GM19239 (cell line): ENCODE results near the gene SCTR.
A peak's percentile ranks its signal among the peaks of the same experiment; 100 is the strongest.

Experiments
- DNase-seq: peaks from one replicate; pipeline ENCODE4 v3.0.0; 2011; ENCODE audit warnings: low spot score; ENCODE audit not compliant: insufficient read length
- FAIRE-seq: peaks from 2 replicates; lab custom pipeline; 2011; peaks lifted over from hg19 to GRCh38; lab: Jason Lieb, UNC

Gene SCTR

DNA sequence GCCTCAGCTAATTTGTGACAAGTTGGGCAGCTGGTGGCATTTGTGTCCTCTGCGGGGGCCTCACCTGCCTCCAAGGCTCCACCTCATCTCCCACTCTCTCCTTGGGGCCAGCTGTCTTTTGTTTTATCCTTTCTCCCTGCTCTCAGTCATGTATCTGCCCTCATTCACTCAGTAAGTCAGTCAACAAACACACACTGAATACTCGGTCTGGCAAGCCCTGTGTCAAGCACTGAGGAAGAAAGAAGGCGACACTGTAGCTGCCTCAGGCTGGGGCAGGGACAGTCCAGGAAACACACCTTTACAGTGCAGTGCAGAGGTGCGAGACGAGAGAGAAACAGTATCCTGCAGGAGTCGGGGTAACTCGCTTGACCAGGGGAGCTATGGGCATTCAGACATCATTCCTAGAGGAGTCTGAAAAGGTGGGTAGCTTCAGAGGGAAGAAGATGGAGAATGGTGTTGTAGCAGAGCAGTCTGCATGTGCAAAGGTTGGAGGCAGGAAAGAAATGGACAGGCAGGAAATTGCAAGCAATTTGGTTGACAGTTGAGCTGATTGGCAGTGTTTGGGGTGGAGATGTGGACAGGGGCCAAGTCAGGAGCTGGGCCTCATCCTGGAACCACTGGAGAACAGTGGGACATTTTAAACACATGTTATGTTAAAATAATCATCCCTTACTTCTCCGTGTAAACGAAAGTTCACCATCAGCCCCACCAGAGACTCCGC is 34.9 kb downstream of the SCTR start:
- no peak for FAIRE-seq
- no peak for DNase-seq

DNA sequence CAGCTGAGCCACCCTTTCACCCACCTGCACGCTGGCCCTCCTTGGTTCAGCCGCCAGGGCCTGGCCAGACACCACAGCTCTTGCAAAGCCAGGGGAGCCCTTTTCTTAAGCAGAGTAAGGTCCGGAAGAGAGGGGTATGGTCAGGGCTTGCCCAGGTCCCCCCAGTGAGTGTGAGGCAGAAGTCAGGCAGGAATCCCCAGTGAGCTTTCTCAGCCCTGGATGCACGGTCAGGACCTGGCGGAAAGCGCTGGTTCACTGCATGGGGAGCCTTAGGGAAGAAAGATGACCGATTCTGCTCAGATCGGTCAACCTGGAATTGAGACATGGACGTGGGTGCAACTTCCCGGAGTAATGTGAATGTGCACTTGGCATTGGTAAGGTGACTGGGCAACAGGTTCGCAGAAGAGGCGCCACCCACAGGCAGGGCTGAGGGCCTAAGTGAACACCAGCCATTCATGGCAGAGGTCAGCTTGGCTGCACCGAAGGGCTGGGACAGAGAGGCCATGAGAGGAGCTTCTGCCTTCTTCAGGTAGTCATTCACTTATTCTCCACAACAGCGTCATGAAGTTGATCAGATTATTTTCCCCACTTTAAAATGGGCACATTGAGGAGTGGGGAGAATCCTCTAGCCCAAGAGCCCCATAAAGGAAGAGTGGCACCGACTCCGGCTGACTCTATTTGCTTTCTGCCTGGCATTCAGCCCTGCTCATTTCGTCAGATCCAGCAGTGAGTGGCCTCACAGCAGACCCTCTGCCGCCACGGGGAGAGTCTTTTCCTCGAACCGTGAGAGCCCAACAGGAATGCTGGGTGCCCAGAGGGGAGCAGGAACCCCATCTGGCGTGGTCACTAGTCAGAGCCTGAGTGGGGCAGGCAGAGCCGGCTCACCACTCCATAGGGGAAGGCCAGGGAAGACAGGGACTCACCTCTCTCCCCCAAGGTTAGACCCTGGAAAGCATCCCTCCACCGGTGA is 35.8 kb downstream of the SCTR start:
- no peak for DNase-seq
- no peak for FAIRE-seq

GRCh38 chr2:119487434-119488244 is 36.6 kb downstream of the SCTR start:
- FAIRE-seq (peak; percentile 94), DNase-seq (peak; percentile 62)

DNA sequence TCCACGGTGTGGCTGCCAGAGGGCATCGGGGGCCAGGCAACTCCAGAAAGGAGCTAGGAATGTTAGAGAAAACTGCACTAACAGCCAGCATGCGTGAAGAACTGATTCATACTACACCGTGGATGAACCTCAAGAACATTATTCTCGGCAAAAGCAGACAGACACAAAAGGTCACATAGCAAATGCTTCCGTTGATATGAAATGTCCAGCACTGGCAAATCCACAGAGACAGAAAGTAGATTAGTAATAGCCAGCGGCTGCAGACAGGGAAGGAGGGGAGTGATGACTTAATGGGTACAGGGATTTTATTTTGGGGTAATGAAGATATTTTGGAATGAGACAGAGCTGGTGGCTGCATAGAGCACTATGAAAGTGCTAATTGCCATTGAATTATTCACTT is 37.4 kb downstream of the SCTR start:
- no peak for FAIRE-seq
- no peak for DNase-seq

GRCh38 chr2:119486196-119486827 is 38.0 kb downstream of the SCTR start:
- DNase-seq: no peak
- FAIRE-seq: no peak

DNA sequence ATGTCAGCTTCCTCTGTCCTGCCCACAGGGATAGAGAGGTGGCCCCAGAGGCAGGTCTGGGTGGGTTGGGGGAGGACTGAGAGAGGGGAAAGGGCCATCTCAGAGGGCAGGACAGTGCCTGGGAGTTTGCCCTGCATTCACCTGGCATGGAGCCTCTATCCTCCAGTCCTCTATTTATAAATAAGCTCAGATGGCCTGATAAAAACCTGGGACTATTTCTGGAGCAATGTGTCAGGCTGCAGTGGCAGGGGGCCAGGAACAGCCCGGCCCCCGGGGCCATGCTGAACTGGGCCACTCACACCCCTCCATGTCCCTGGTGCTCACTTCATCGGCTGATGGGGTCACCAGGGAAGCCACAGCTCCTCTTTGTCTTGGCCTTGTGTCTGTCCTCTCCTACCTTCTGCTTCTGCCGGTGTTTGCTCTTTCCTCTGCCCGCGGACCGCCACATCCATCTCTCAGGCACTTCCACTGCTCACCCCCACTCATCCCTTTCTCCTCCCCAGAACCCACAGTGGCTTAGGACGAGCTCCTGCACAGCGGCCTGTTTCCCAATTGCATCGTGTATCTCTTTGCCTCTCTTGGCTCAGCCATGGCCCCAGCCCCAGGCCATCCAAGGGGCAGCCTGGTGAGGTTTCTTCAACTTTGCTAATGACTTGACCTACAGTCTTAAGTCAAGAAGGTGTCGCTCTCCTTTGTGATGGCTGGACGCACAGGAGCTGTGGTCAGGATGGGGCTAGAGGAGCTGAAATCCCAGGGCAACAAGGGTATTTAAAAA is 38.8 kb downstream of the SCTR start:
- no peak for FAIRE-seq
- no peak for DNase-seq

- no peak for FAIRE-seq
- DNase-seq: no peak
Observed at GRCh38 chr2:119484834-119485233, 39.4 kb downstream of the SCTR start.

GRCh38 chr2:119483896-119484718 is 40.2 kb downstream of the SCTR start:
- FAIRE-seq (no peak), DNase-seq (no peak)

- DNase-seq: no peak
Observed at GRCh38 chr2:119483395-119483753, 40.9 kb downstream of the SCTR start.

DNA sequence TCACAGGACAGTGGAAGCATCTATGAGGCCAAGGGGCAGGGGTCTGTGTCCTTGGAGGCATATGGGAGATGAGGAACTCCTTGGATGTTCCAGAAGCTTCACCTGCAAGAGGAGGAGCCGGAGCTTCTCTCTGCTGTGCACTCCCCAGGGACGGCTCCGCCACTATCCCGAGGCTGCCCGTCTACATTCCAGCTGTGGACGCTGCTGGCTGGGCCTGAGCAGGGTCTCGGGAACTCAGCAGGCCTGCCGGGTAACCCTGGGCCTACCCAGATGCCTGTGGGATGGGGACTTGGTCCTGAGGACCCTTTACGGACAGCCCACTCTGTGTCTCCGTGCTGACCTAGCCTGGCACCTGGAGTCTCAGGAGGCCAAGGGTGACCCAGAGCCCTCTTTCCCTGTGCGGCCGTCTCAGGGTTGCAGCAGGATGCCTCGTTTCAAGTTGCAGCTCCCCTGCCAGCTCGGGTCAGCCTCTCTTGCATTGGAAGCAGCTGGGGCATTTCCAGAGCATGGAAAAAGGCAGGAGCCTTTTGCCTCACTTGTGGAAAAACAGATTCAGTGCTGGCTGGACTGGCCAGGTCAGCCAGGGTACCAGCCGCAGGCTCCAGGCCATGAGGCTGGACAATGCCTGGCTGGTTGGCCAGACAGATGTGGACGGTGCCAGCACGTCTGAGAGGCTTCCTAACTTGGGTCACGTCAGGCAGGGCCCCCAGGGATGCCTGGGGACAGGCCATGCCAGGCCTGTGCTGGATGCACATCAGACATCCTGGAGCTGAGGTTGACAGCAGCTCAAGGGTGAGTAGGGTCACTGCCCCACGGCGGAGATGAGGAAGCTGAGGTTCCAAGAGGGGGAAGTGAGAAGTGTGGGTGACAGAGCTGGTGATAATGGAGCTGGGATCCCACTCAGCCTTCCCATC is 41.5 kb downstream of the SCTR start:
- DNase-seq (no peak), FAIRE-seq (no peak)

More at GRCh38 chr2:119483395-119483753, 40.9 kb downstream of the SCTR start:
- no peak for FAIRE-seq

GRCh38 chr2:119481501-119482455 is 42.5 kb downstream of the SCTR start:
- FAIRE-seq (no peak), DNase-seq (no peak)

- FAIRE-seq: no peak
- no peak for DNase-seq
Observed at GRCh38 chr2:119480718-119481142, 43.6 kb downstream of the SCTR start.

DNA sequence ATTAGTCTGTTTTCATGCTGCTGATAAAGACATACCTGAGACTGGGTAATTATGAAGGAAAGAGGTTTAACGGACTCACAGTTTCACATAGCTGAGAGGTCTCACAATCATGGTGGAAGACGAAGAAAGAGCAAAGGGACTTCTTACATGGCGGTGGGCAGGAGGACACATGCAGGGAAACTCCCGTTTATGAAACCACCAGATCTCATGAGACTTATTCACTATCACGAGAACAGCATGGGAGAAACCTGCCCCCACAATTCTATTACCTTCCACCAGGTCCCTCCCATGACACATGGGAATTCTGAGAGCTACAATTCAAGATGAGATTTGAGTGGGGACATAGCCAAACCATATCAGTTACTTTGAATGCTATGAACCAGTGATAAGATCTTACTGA is 44.1 kb downstream of the SCTR start:
- DNase-seq (no peak), FAIRE-seq (no peak)

DNA sequence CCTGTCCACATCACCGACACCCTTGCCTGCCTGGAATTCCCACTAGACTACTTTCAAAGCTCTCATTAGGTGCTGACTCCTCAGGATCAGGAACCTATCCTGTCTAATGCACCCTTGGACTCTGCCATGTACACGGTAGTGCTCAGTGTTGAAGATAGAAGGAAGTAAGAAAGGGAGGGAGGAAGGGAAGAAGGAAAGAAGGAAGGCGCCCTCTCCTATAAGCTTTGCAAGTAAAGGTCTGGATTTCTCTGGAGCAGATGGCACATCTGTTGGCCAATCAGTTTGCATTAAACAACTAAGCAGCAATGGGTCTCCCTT is 45.3 kb downstream of the SCTR start:
- FAIRE-seq (no peak), DNase-seq (no peak)

GRCh38 chr2:119478188-119478977 is 45.9 kb downstream of the SCTR start:
- DNase-seq (no peak), FAIRE-seq (no peak)

- FAIRE-seq (no peak), DNase-seq (no peak)
Observed at GRCh38 chr2:119477113-119477505, 47.2 kb downstream of the SCTR start.
